WTC11 (cell line): Measurements from ENCODE around the gene NCKAP5. TPM values are rescaled to one million over a fixed set of nuclear protein-coding genes. Genes with fewer than 3 reads are reported as not detected.

ENCODE experiments used
- ATAC-seq: fragments of 200-7000 bp; cut with Tn5 transposase; 2 replicates; pipeline ENCODE4 v1.10.0; 2021; ENCODE audit warnings: mild to moderate bottlenecking, moderate library complexity
- CTCF ChIA-PET: fragments of 300-600 bp; sonication (Branson Sonifier 250); formaldehyde crosslinking; loops from one replicate; lab custom pipeline; 2021; ENCODE audit warnings: antibody characterized with exemption; lab: Charles Lee
- POLR2A ChIA-PET: fragments of 350-600 bp; sonication (Branson Sonifier 250); formaldehyde crosslinking; loops from one replicate; lab custom pipeline; 2021; ENCODE audit warnings: antibody characterized with exemption; lab: Charles Lee
- DNase-seq: peaks from one replicate; pipeline ENCODE4 v3.0.0; 2021; ENCODE audit warnings: low spot score
- H3K27ac Mint-ChIP-seq: 2 replicates; pipeline ENCODE4 v1.8.0; 2021; ENCODE audit warnings: mixed read lengths
- H3K27me3 Mint-ChIP-seq: 2 replicates; pipeline ENCODE4 v1.8.0; 2021; ENCODE audit warnings: low read depth, mild to moderate bottlenecking, moderate library complexity, mixed read lengths
- H3K36me3 Mint-ChIP-seq: 2 replicates; pipeline ENCODE4 v1.8.0; 2021; ENCODE audit warnings: mixed read lengths
- H3K4me1 Mint-ChIP-seq: 2 replicates; pipeline ENCODE4 v1.8.0; 2022; ENCODE audit warnings: mixed read lengths
- H3K4me3 Mint-ChIP-seq: 2 replicates; pipeline ENCODE4 v1.8.0; 2021; ENCODE audit warnings: mild to moderate bottlenecking, moderate library complexity, mixed read lengths
- H3K9me3 Mint-ChIP-seq: 2 replicates; pipeline ENCODE4 v1.8.0; 2021; ENCODE audit warnings: mixed read lengths
- AFF4 ChIP-seq: sonication (generic); formaldehyde crosslinking; IDR thresholded peaks from 2 replicates; pipeline ENCODE4 v1.8.1; 2023; ENCODE audit warnings: mild to moderate bottlenecking, missing genetic modification reagents, borderline replicate concordance
- ATF1 ChIP-seq: sonication (generic); formaldehyde crosslinking; IDR thresholded peaks from 2 replicates; pipeline ENCODE4 v1.8.1; 2023; ENCODE audit warnings: mild to moderate bottlenecking, moderate library complexity, missing genetic modification reagents
- ATF2 ChIP-seq: sonication (generic); formaldehyde crosslinking; IDR thresholded peaks from 2 replicates; pipeline ENCODE4 v1.8.1; 2022; ENCODE audit warnings: low read depth, missing genetic modification reagents, borderline replicate concordance
- ATF3 ChIP-seq: sonication (generic); formaldehyde crosslinking; conservative IDR thresholded peaks from 2 replicates; pipeline ENCODE4 v1.8.1; 2022; ENCODE audit warnings: mild to moderate bottlenecking, missing genetic modification reagents
- E2F4 ChIP-seq: sonication (generic); formaldehyde crosslinking; IDR thresholded peaks from 2 replicates; pipeline ENCODE4 v1.8.1; 2022; ENCODE audit warnings: low read depth, mild to moderate bottlenecking, moderate library complexity, missing genetic modification reagents, borderline replicate concordance
- ELF4 ChIP-seq: sonication (generic); formaldehyde crosslinking; IDR thresholded peaks from 2 replicates; pipeline ENCODE4 v1.8.1; 2022; ENCODE audit warnings: low read depth, mild to moderate bottlenecking, moderate library complexity, missing genetic modification reagents
- ERG ChIP-seq: fragments of 250-450 bp; sonication (Bioruptor Pico); IDR thresholded peaks from 2 replicates; pipeline ENCODE4 v1.8.0; 2021; ENCODE audit warnings: mild to moderate bottlenecking
- FOXJ3 ChIP-seq: sonication (generic); formaldehyde crosslinking; IDR thresholded peaks from 2 replicates; pipeline ENCODE4 v1.9.0; 2021; ENCODE audit warnings: missing genetic modification reagents, mild to moderate bottlenecking, borderline replicate concordance
- GRHL2 ChIP-seq: fragments of 250-450 bp; sonication (Bioruptor Pico); IDR thresholded peaks from 2 replicates; pipeline ENCODE4 v1.8.0; 2022; ENCODE audit warnings: mild to moderate bottlenecking, moderate library complexity; ENCODE audit not compliant: insufficient replicate concordance, severe bottlenecking
- HMGA2 ChIP-seq: fragments of 250-450 bp; sonication (Bioruptor Pico); IDR thresholded peaks from 2 replicates; pipeline ENCODE4 v1.4.0; 2021; ENCODE audit warnings: mild to moderate bottlenecking, moderate library complexity
- HMGXB4 ChIP-seq: sonication (generic); formaldehyde crosslinking; IDR thresholded peaks from 2 replicates; pipeline ENCODE4 v1.8.1; 2023; ENCODE audit warnings: mild to moderate bottlenecking, moderate library complexity, missing genetic modification reagents
- MLX ChIP-seq: sonication (generic); formaldehyde crosslinking; IDR thresholded peaks from 2 replicates; pipeline ENCODE4 v1.8.1; 2023; ENCODE audit warnings: mild to moderate bottlenecking, missing genetic modification reagents, moderate library complexity
- NR2C2 ChIP-seq: sonication (generic); formaldehyde crosslinking; IDR thresholded peaks from 2 replicates; pipeline ENCODE4 v1.8.0; 2022; ENCODE audit warnings: mild to moderate bottlenecking, missing genetic modification reagents
- STAT6 ChIP-seq: sonication (generic); formaldehyde crosslinking; conservative IDR thresholded peaks from 2 replicates; pipeline ENCODE4 v1.8.1; 2023; ENCODE audit warnings: mild to moderate bottlenecking, low read depth, missing genetic modification reagents, moderate library complexity
- TCF7 ChIP-seq: sonication (generic); formaldehyde crosslinking; IDR thresholded peaks from 2 replicates; pipeline ENCODE4 v1.8.0; 2022; ENCODE audit warnings: mild to moderate bottlenecking, low read depth, missing genetic modification reagents, moderate library complexity
- ZNF396 ChIP-seq: fragments of 250-450 bp; sonication (Bioruptor Pico); IDR thresholded peaks from 2 replicates; pipeline ENCODE4 v1.8.0; 2021; ENCODE audit warnings: mild to moderate bottlenecking, moderate library complexity, borderline replicate concordance
- ZNF416 ChIP-seq: fragments of 250-450 bp; sonication (Bioruptor Pico); IDR thresholded peaks from 2 replicates; pipeline ENCODE4 v1.9.0; 2021; ENCODE audit warnings: mild to moderate bottlenecking, inconsistent platforms
- ZNF425 ChIP-seq: fragments of 250-450 bp; sonication (Bioruptor Pico); conservative IDR thresholded peaks from 2 replicates; pipeline ENCODE4 v1.9.0; 2021; ENCODE audit warnings: mild to moderate bottlenecking
- total RNA-seq: library from RNA; stranded (reverse); gene quantifications from 3 replicates; pipeline ENCODE4 v1.2.3, GENCODE V29; 2021

Gene NCKAP5
- total RNA-seq, 1 experiment from 2014 or later: 0.55 TPM

- CTCF ChIA-PET: no interaction called here
- peaks cover 4% of the 10 kb centered on the region; the same call in 1 of the 2 replicates for H3K4me1 Mint-ChIP-seq
- H3K4me3 Mint-ChIP-seq: no peak overlapping the region
- TF ChIP-seq TCF7 (CRISPR knock-in tag) (no peak), FOXJ3 (CRISPR knock-in tag) (no peak), ATF3 (CRISPR knock-in tag) (no peak), ERG (CRISPR knock-in tag) (no peak), ATF1 (no peak)
- TF ChIP-seq, all 79 proteins: peak for 0
- Mint-ChIP-seq H3K27ac (no peak overlapping the region), H3K36me3 (peaks cover 9% of the 10 kb centered on the region), H3K9me3 (peaks cover 23% of the 10 kb centered on the region), H3K27me3 (no peaks in the 10 kb centered on the region)
- no peak for DNase-seq
- POLR2A ChIA-PET: no interaction called here
- ATAC-seq: no peak
These were observed 354.6 kb downstream of the NCKAP5 start for GRCh38 chr2:133213651-133214050.

GRCh38 chr2:133209325-133209724 lies 358.9 kb downstream of the NCKAP5 start:
- POLR2A ChIA-PET: no interaction called here
- H3K9me3 Mint-ChIP-seq: peaks cover 36% of the 10 kb centered on the region
- TF ChIP-seq STAT6 (CRISPR knock-in tag) (no peak), NR2C2 (CRISPR knock-in tag) (no peak), ATF2 (CRISPR knock-in tag) (no peak), E2F4 (CRISPR knock-in tag) (no peak), MLX (CRISPR knock-in tag) (no peak), ZNF396 (CRISPR knock-in tag) (no peak), GRHL2 (CRISPR knock-in tag) (no peak), ZNF416 (CRISPR knock-in tag) (no peak), HMGXB4 (CRISPR knock-in tag) (no peak), ELF4 (CRISPR knock-in tag) (no peak), HMGA2 (CRISPR knock-in tag) (no peak), ZNF425 (CRISPR knock-in tag) (no peak), AFF4 (no peak)
- TF ChIP-seq, all 79 proteins: peak for 0
- peaks cover 28% of the 10 kb centered on the region for H3K36me3 Mint-ChIP-seq
- no peak overlapping the region for H3K27ac Mint-ChIP-seq
- ATAC-seq (no peak), DNase-seq (no peak)
- H3K4me1 Mint-ChIP-seq: no peaks in the 10 kb centered on the region
- no peak overlapping the region for H3K4me3 Mint-ChIP-seq
- H3K27me3 Mint-ChIP-seq: no peaks in the 10 kb centered on the region
- CTCF ChIA-PET: no interaction called here
